ENCODE measurements around the gene SRA1. TPM values are rescaled to one million over a fixed set of nuclear protein-coding genes. Genes with fewer than 3 reads are reported as not detected.

SRA1 gene
- total RNA-seq, 1 donor from 2014 or later = 47.3 TPM

- intact Hi-C loops (cut with DNase I) = loop anchor here (2.0 kb wide), 2 partner anchors 145 to 165 kb away; partner anchors contain the start of gene ANKHD1
- H3K4me1 ChIP-seq = peaks cover 16 to 24% of the 10 kb centered on the region in 2 donors
- no peaks in the 10 kb centered on the region for H3K27me3 ChIP-seq
- peak overlapping the region; percentile 92 to 93 for H3K27ac ChIP-seq
- TF ChIP-seq, protein P1, sequence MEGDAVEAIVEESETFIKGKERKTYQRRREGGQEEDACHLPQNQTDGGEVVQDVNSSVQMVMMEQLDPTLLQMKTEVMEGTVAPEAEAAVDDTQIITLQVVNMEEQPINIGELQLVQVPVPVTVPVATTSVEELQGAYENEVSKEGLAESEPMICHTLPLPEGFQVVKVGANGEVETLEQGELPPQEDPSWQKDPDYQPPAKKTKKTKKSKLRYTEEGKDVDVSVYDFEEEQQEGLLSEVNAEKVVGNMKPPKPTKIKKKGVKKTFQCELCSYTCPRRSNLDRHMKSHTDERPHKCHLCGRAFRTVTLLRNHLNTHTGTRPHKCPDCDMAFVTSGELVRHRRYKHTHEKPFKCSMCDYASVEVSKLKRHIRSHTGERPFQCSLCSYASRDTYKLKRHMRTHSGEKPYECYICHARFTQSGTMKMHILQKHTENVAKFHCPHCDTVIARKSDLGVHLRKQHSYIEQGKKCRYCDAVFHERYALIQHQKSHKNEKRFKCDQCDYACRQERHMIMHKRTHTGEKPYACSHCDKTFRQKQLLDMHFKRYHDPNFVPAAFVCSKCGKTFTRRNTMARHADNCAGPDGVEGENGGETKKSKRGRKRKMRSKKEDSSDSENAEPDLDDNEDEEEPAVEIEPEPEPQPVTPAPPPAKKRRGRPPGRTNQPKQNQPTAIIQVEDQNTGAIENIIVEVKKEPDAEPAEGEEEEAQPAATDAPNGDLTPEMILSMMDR (IDR thresholded peaks at IDR 0.05) = no peak
- peaks cover 30 to 32% of the 10 kb centered on the region in 2 donors for H3K36me3 ChIP-seq
- no peaks in the 10 kb centered on the region for H3K9me3 ChIP-seq
- peak overlapping the region; percentile 88 to 92 for H3K4me3 ChIP-seq
- DNase-seq (ENCODE audit: low spot score in 2 of 2) = no peak
Observed at GRCh38 chr5:140565780-140566095, 8.5 kb upstream of the SRA1 start.

- intact Hi-C loops (cut with DNase I) = loop anchor here (2.0 kb wide), 2 partner anchors 146 to 164 kb away; partner anchors contain the start of gene ANKHD1
- Histone ChIP-seq H3K4me1 (peaks cover 16 to 24% of the 10 kb centered on the region in 2 donors), H3K4me3 (peak overlapping the region; percentile 88 to 92), H3K9me3 (no peaks in the 10 kb centered on the region), H3K27me3 (no peaks in the 10 kb centered on the region), H3K27ac (peak overlapping the region; percentile 92 to 93), H3K36me3 (peaks cover 29 to 35% of the 10 kb centered on the region in 2 donors)
- DNase-seq (ENCODE audit: low spot score in 2 of 2) = no peak
- TF ChIP-seq, protein P1 (IDR thresholded peaks at IDR 0.05) = no peak
Observed at GRCh38 chr5:140565024-140565779, 7.9 kb upstream of the SRA1 start.

DNA sequence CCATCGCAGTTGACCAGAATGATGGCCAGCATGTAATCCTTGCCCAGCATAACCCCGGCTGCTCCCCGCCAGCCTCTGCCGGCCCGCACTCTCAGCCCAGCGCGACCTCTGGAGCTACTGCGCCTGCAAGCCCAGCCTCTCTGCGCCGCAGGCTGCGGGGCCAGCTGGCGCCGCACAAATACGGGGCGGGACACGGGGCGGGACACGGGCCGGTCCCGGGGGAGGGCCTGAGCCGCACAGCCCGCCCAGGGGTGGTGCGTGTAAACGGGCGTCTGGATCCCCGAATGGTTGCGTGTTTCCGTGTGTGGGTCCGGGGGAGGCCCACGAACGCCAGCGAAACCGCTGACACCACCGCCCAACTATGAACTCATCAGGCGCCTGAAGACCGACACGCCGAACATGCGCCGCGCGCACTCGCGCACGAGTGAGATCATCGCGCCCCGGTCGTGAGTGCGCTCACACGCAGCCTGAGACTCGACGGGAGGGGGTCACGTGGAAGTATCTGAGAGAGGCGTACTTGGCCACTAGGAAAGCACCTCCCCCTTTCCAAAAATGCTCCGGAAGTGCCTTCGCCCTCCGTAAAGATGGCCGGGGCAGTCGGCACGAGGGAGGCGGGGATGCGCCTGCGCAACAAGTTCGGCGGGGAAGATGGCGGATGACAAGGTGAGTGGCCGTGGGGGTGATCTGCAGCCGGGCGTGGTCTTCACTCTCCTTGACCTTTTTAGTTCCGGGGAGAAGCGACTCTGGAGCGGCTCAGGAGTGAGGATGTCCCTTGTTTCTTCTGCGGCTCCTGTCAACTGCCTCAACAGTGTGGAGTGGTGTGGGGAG, 7.1 kb upstream of the SRA1 start, which contains the start of the genes APBB3 and SLC35A4:
APBB3 (minus strand) TSS at position 403 of the 828 bp plus-strand sequence; CDS start at position 50, 353 bp downstream.
SLC35A4 (plus strand) TSS at position 633 of the 828 bp plus-strand sequence. CDS start 2,342 bp downstream, outside the sequence.
- peak; percentile 96 to 99 for DNase-seq (ENCODE audit: low spot score in 2 of 2)
- TF ChIP-seq, protein P1 (IDR thresholded peaks at IDR 0.05) = no peak
- Histone ChIP-seq H3K27me3 (no peaks in the 10 kb centered on the region), H3K36me3 (peaks cover 24 to 37% of the 10 kb centered on the region in 2 donors), H3K9me3 (no peaks in the 10 kb centered on the region), H3K27ac (peak within 1 kb of the TSS; percentile 92 to 93), H3K4me1 (peaks cover 16 to 24% of the 10 kb centered on the region in 2 donors), H3K4me3 (peak within 1 kb of the TSS; percentile 88 to 92)
- intact Hi-C loops (cut with DNase I) = loop anchor here (1.0 to 2.0 kb wide), 4 partner anchors 16 to 164 kb away; partner anchors contain the start of genes ANKHD1 and TMCO6

DNA sequence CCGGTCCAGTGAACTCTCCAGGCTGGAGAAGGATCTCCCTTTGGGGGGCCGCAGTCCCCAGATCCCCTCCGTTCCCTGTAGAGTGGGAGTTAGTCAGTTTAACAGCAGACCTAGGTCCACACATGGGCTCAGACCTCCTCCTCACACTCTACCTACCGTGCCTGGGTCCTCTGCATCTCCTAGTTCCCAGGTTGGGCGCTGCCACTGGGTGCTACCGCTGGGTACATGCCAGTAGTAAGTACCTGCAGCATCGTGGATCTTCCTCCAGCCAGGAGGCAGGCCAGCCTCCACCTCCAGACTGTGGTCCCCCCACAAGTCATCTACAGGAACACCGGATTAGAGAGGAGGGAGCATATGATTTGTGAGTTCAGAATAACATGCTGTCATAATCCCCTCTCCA, 6.3 kb upstream of the SRA1 start:
- Histone ChIP-seq H3K36me3 (peaks cover 24 to 37% of the 10 kb centered on the region in 2 donors), H3K4me3 (peak overlapping the region; percentile 88 to 92), H3K27ac (peak overlapping the region; percentile 92 to 93), H3K9me3 (no peaks in the 10 kb centered on the region), H3K27me3 (no peaks in the 10 kb centered on the region), H3K4me1 (peaks cover 16 to 24% of the 10 kb centered on the region in 2 donors)
- TF ChIP-seq, protein P1 (IDR thresholded peaks at IDR 0.05) = no peak
- intact Hi-C loops (cut with DNase I) = no loop called here
- no peak for DNase-seq (ENCODE audit: low spot score in 2 of 2)

DNA sequence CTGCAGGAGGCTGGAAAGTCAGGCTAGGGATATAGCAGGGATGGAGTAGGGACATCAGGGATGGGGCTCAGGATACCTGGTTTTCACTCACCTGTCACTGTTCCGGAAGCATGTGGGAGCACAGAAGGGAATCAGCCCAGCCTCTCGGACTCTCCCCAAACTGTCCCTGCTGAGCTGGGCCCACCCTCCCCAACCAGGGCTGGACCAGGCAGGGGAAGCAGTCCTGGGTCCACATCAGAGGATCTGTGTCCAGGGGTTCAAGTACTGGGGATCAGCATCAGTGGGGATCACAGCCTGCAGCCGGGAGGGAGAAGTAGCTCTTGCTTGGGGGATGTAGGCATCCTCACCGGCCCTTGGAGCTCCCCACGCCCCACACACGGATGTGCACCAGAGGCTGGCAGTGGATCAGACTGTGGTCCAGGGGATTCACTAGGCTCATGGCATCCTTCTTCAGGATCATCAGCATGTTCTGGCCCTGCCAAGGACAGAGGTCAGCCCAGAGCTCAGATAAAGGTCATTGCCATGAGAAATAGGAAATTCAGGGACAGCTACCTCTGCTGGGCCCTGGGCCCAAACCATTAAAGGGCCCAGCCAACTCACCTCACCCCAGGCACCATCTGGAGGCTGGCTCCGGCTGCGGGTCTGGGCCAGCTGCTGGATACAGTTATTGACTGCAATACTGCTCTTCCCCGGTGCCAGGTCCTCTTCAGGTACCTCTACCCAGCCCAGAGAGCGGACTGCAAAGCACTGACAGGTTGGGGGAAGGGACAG, 4.7 kb upstream of the SRA1 start:
- TF ChIP-seq, protein P1 (IDR thresholded peaks at IDR 0.05) = no peak
- no peaks in the 10 kb centered on the region for H3K9me3 ChIP-seq
- H3K36me3 ChIP-seq = peaks cover 9 to 25% of the 10 kb centered on the region in 2 donors
- intact Hi-C loops (cut with DNase I) = no loop called here
- peaks cover 16 to 29% of the 10 kb centered on the region in 2 donors for H3K4me1 ChIP-seq
- no peak overlapping the region for H3K4me3 ChIP-seq
- no peaks in the 10 kb centered on the region for H3K27me3 ChIP-seq
- H3K27ac ChIP-seq = no peak overlapping the region
- DNase-seq (ENCODE audit: low spot score in 2 of 2) = no peak

All from ascending aorta (tissue), 2 donors.